ENCODE results near the gene NPFFR2.
"Not testable (repeated sequence)": the region's sequence is repeated elsewhere in the genome, so short reads cannot be mapped to it uniquely, and the experiment has no call there.

NPFFR2 gene

DNA sequence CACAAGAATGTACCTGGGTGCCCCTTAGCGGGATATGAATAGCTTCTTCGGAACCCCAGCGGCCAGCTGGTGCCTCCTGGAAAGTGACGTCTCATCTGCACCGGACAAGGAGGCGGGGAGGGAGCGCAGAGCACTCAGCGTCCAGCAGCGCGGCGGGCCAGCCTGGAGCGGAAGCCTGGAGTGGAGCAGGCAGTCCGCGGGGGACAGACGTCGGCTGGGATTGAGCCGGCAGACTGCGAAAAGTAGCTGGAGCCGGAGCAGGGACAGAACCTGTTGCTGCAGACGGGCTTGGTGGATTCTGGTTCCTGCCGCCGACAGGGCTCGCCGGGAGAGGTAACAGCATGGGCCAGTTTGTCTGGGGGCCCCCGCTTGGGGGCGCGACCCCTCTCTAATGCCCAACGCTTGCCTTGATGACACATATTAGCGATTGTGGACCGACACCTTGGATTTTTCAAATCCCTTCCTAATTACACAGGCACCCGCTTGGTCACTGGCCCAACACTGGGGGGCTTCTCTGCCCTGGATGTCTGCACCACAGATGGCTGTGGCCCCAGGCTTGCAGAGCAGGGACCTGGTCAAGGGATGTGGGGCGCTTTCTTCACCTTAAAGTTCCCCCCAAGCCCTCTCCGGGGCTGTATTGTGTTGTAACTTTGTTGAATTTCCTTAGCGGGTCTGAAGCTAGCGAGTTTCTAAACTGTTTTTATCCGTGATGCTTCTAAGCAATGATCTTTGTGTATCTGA is at the start of gene NPFFR2:
Gene NPFFR2 (plus strand): TSS at position 133 of the 741 bp plus-strand sequence. CDS start 96,592 bp downstream, outside the sequence.
- peak; percentile 87 for DNase-seq (ENCODE audit: low read depth, low spot score)

DNA sequence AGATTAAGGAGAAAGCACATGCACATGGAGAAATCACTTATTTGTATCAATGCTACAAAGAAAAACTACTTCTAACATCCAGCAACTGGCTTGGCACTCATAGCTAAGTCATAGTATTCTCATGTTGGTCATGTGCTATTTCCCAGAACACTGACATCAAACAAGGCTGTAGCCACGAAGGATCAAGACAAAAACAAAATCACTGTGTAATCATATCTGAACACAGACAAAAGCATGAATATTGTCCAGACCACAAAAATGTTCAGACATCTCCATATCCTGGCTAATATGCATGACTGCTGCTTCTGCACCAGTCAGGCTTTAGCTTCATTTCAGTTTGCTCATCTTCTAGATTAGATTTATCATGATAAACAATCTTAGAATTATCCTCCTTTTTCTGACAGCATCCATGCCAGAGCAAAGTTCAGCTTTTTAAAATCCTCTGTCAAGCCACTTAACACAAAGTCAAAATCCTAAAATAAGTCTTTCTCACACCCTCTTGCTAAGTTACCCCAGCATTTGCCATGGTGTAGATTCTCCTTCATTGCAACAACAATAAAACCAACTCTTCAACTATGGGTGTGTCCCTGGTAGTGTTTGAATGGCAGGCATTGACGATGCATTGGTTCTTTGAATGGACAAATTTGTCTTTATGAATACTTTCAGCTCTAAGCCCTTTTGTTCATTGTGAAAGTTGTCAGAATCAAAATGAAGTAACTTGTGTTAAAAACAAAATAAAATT is 39.1 kb upstream of the NPFFR2 start:
- no peak for DNase-seq (ENCODE audit: low read depth, low spot score)

- DNase-seq (ENCODE audit: low read depth, low spot score), result no peak
These were observed 37.2 kb upstream of the NPFFR2 start for GRCh38 chr4:71994559-71994958.

GRCh38 chr4:71995297-71995696 is 36.5 kb upstream of the NPFFR2 start:
- no peak for DNase-seq (ENCODE audit: low read depth, low spot score)

- DNase-seq (ENCODE audit: low read depth, low spot score), result no peak
These were observed 25.2 kb upstream of the NPFFR2 start for GRCh38 chr4:72006586-72006985.

GRCh38 chr4:72011906-72012305 is 19.9 kb upstream of the NPFFR2 start:
- no peak for DNase-seq (ENCODE audit: low read depth, low spot score)

- DNase-seq (ENCODE audit: low read depth, low spot score), result no peak
These were observed 15.8 kb upstream of the NPFFR2 start for GRCh38 chr4:72016011-72016410.

- no peak for DNase-seq (ENCODE audit: low read depth, low spot score)
These were observed 12.1 kb upstream of the NPFFR2 start for GRCh38 chr4:72019688-72020087.

DNA sequence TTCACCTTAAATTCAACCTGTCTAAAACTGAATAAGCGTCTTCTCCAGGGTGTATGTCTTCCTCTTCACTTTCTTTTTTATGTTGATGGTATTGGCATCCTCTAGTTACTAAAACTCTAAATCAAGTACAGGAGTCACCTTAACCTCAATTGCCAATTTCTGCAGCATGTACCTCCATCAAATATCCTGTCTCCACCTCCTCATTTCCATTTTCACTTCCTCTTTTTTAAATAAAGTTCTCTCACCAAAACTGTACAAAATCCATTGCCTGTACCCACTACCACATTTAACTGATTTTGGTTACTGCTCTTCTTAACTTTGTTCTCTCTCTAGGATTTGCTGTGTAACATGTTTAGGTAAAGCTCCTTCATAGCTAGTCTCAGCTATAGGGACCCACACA is 9.2 kb upstream of the NPFFR2 start:
- no peak for DNase-seq (ENCODE audit: low read depth, low spot score)

DNA sequence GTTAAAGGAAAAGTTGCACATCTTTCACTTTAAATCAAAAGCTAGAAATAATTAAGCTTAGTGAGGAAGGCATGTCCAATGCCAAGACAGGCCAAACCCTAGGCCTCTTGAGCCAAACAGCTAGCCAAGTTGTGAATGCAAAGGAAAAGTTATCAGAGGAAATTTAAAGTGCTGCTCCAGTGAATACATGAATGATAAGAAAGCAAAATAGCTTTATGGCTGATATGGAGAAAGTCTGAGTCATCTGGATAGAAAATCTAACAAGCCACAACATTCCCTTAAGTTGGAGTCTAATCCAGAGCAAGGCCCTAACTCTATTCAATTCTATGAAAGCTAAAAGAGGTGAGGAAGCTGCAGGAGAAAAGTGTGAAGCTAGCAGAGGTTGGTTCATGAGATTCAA is 23.8 kb downstream of the NPFFR2 start:
- DNase-seq (ENCODE audit: low read depth, low spot score), result no peak

DNA sequence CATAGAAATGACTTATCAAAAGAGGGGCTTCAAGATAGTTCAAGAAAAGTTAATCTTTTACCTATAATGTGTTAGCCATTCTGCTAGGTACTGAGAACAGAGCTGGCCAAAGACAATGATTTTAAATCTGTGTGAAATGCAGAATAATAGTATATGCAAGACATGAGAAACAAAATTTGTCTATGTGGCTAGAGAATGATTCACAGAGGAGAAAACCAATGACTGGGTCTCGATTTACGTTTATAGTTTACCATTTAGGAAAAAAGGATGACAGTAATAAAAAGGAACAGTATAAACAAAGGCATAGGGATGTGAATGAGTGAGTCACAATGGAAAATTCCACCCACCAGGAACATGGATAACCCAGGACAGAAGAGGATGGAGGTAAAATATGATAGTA is 31.9 kb downstream of the NPFFR2 start:
- DNase-seq (ENCODE audit: low read depth, low spot score), result no peak

DNA sequence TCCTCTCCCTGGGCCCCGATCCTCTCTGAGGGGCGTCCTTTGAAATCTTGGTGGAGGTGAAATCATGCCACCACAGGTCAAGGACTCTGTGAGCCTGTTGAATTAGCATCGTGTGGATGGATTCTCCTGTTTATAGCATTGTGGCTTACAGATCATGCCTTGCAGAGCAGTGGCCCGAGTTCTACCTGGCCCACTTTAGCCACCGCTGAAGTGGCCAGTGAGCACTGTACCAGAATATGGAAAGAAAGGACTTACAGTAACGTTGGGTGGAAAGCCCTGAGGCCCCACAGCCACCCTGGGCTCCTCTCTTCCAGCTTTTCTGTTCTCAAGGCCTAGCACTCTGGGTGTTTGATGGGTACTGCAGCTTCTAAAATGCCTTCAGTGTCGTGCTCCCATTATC is 35.3 kb downstream of the NPFFR2 start:
- DNase-seq (ENCODE audit: low read depth, low spot score), result no peak

DNA sequence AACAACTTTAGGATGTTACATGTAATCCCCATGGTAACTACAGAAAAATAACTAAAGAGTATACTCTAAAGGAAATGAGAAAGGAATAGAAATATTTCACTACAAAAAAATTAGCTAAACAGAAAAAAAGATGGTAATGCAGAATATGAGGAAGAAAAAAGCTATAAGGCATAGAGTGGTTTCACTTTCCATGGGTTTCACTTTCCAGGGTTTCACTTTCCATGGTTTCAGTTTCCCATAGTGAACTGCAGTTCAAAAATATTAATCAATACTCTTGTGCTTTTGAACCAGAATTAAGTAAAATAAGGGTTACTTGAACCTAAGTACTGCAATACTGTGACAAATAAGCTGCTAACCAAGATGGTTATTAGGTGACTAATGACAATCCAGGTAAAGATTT is 42.0 kb downstream of the NPFFR2 start:
- DNase-seq (ENCODE audit: low read depth, low spot score), result no peak

DNA sequence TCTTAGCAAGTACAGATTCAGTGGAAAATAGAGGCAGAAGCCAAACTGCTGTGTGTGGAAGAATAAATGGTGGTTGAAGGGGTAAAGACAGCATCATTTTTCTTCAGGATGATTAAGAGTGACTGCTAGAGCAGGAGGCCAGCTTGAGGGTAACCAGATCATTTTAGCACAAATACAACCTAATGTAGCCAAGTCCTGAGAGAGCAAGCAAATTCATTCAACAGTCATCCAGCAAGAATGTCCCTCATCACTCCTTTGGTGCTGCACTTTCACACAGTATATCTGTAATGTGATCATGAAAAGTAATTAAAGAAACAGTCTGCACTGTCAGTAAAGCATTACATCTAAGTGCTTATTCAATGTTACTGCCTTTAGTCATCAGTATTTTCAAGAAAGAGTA is 44.8 kb downstream of the NPFFR2 start:
- no peak for DNase-seq (ENCODE audit: low read depth, low spot score)

GRCh38 chr4:72077346-72077745 is 45.5 kb downstream of the NPFFR2 start:
- no peak for DNase-seq (ENCODE audit: low read depth, low spot score)

GRCh38 chr4:72084587-72085011 is 52.8 kb downstream of the NPFFR2 start:
- DNase-seq (ENCODE audit: low read depth, low spot score), result peak; percentile 6

GRCh38 chr4:72090606-72091005 is 58.8 kb downstream of the NPFFR2 start:
- DNase-seq (ENCODE audit: low read depth, low spot score), result not testable (repeated sequence)

- peak; percentile 1 for DNase-seq (ENCODE audit: low read depth, low spot score)
These were observed 62.4 kb downstream of the NPFFR2 start for GRCh38 chr4:72094059-72094797.

- no peak for DNase-seq (ENCODE audit: low read depth, low spot score)
These were observed 75.7 kb downstream of the NPFFR2 start for GRCh38 chr4:72107456-72107855.

- DNase-seq (ENCODE audit: low read depth, low spot score), result no peak
These were observed 77.6 kb downstream of the NPFFR2 start for GRCh38 chr4:72109364-72109763.

- no peak for DNase-seq (ENCODE audit: low read depth, low spot score)
These were observed 78.2 kb downstream of the NPFFR2 start for GRCh38 chr4:72109959-72110497.

DNA sequence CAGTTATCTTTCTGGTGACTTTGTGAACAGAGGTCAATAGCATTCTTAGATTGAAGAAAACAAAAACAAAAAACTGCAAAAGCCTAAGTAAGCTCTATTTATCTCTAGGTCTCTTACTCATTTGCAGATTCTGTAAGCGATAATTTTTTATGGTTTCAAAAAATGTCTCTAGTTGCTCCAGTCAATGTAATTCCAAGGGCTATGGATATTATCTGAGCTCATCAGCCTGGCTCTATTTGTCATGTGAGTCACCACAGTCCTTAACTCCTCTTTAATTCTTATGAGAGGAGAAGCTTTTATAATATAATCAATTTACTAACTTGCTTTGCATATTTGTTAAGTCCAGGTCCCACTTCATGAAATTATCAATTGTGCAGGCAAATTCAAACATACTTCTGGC is 79.1 kb downstream of the NPFFR2 start:
- no peak for DNase-seq (ENCODE audit: low read depth, low spot score)

All from ELF-1 (cell line).